Activated gamma-delta T cell treated with Interleukin-2 at 50 U/mL for 16 hours (primary cell): ENCODE measurements around the gene ATG4D.

ENCODE experiments used
- DNase-seq: peaks from one replicate; pipeline ENCODE4 v3.0.0-alpha.2; 2020

ATG4D gene

DNA sequence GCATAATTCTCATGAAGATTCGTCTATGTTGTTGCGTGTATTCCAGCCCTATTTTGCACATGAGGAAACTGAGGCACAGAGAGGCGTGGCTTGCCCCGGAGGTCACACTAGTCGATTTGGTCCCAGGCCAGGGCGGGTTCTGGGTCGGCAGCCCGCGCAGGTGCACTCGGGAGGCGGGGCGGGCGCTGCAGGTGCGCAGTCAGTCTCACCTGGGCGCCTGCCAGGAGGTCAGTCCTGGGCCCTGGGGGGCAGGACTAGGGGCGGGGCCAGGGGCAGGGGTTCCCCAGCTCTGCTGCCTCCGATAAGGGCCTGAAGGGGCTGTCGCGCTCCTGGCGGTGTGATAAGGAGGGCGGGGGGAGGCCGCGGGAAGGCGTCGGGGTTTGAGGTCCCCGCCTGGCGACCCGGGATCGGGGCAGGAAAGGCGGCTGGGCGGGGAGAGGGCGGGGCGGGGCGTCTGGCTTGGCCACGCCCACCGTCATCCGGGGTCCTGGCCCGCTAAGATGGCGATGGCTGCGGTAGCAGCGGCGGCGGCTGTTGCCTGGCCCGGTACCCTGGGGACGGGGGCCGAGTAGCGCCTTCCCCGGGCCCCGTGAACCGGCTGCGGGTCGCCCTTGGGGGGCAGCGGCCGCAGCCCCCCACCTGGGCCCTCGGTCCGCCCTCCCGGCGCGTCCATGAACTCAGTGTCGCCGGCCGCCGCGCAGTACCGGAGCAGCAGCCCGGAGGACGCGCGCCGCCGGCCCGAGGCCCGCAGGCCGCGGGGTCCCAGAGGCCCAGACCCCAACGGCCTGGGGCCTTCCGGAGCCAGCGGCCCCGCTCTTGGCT, at the start of gene ATG4D:
Gene ATG4D, plus strand, starts transcription at position 485 of the 822 bp plus-strand sequence. Its CDS starts 187 bp downstream, at position 672.
- DNase-seq, result peak; percentile 79

DNA sequence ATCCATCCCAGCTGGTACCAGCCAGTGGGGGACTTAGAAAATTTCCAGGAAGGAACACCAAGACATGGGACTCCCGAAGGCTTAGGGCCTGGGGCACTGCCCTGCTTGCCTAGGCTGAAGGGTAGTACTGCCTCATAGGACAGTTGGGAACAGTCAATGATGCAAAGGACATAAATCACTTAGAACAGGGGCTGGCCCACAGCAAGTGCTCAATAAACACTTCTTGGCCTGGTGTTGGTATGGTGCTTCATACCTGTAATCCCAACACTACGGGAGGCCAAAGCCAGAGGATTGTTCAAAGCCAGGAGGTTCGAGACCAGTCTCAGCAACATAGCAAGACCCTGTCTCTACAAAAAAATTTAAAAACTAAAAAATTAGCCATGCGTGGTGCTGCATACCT, 46.3 kb upstream of the ATG4D start:
- DNase-seq, result no peak

DNA sequence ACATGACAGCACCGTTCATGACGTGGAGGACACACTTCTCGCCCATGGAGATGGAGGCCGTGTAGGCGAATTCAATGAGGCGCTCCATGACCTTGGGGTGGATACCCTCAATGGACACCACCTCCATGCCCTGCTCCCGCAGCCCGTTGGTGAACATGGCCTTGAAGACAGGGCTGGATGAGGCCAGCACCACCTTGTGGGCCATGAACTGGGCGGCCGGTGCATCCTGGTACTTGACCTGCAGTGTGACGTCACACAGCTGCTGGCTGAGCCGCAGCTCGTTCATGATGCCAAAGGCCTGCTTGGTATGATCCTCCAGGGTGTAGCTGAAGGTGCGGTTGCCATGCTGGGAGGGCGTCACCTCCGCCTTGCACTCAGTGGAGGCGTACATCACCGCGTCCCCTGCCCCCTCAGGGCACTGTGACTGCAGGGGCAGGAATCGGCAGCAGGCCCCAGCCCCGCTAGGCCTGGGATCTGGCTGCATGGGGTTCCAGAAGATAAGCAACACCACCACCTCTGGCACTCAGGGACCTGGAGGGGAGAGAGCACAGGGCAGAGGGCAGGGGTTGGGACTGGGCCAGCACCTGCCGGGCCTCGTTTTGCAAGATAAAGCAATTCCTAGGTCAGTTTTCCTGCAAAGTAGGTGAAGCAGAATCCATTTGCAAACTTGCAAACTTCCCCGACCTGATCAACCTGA, 44.0 kb upstream of the ATG4D start:
- no peak for DNase-seq

DNA sequence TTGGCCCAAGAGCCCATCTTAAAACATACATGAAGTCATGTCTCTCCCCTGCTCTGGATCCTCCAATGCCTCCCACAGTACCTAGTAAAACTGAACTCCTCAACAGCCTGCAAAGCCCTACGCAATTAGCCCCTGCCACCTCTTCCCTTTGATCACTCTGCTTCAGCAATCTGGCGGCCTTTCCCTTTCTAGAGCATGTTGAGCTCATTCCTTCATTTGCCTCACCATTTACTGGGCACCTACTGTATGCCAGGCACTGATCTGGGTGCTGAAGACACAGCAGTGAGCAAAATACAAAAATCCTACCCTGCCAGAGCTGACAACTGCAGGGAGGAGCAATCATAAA, 43.5 kb upstream of the ATG4D start:
- DNase-seq, result no peak

DNA sequence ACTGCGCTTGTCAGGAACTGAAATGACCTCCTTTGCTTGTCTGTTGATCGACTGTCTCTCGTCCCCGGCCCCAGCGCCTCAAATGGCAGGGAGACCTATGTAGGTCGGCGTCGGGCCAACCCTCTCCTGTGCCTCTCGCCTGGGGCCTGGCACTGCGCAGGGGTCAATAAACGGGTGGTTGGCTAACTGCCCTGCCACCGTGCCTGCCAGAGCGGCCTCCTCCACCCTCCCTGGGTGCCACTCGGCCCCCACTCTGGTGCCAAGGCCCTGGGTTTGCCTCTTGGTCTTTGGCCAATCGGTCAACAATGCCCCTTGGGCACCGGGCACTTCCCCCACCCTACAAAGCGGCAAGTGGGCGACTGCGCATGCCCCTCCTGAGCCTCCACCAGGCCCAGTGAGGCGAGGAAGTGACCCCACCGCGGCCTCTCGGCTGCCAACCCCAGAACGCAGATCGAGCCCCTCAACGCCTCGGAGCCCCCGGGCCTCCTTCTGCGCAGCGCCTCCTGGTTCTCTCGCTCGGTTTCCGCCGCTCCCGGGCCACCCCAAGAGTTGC, 41.7 kb upstream of the ATG4D start:
- peak; percentile 43 for DNase-seq

DNA sequence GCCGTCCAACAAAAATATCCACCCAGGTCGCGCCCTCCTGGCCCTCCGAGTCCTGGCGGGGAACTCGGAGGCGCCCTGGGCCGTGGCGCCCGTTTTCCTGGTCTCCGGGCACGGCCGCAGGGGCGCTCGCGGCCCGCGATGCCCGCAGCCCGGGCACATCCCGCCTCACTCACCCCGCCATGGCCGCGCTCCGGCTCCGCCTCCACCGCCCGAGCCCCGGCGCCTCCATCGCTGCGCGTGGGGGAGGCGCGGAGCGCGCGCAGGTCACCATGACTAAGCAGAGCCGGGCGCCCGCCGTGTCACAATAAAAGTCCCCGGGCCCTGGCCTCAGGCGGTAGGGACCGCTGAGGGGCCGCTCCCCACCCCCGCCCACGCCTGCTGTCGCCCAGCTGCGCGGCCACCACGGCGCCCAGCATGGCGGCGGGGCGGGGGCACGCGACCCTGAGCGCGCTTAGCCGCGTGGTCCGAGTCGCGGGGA, 41.1 kb upstream of the ATG4D start:
- peak; percentile 89 for DNase-seq

DNA sequence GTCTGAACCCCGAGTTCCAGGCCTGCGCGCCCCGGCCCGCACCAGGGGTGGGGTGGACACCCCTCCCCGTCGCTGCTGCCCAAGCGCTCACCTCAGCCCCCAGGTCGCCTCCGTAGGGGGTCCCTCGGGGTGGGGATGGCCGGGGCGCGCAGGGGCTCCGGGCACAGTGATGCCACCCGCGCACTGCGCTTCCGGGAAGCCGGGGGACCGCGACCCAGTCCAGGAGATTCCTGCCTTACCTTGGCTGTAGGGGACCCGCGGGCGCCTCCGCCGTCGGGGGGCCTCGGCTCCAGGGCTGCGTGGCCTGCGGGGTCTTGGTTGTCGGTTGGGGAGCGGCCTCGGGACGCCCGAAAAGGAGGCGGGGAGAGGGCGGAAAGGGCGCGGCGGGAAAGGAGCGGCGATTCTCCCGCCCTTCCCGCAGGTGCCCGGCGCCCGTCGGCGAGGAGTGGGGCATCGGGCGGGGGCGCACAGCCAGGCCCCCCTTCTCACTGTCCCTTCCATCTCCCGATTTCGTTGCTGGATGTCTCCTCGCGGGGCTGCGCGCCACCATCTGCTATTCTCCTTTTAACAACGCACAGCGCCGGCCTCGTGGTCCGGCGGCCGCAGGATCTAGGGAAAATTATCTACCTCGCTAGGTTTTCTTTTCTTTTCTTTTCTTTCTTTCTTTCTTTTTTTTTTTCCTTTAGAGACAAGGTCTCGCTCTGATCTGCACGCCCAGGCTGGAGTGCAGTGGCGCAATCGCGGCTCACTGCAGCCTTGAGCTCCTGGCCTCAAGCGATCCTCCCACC, 40.5 kb upstream of the ATG4D start, which contains the start of gene KEAP1:
Gene KEAP1, minus strand, starts transcription at position 355 of the 788 bp plus-strand sequence. CDS start 3,323 bp downstream, outside the sequence.
- peak; percentile 30 for DNase-seq

DNA sequence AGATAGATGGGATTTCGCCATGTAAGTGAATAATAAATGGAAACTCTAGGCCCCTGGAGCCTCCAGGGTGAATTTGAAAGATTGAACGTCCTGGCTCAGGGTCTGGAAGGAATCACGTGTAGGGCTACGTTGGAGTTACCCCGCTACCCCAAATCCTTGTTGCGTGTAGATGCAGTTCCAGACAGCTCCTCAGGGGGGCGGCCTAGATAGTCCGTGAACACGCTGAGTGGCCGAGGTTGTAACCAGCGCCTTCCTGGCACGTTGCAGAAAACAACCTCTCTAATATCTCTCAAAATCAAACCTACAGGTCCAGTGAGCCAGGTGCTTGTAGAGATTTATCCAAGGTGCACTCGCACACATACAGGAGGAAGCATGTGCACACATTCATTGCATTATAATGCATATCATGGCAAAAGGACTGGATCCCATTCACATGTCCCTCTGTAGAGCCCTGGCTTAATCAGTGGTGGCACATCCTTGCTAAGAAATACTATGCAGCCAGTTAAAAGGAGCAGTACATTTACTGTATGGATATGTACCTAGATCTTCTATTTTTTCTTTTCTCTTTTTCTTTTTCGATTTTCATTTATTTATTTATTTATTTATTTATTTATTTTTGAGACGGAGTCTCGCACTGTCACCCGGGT, 38.0 kb upstream of the ATG4D start:
- DNase-seq, result peak; percentile 85

DNA sequence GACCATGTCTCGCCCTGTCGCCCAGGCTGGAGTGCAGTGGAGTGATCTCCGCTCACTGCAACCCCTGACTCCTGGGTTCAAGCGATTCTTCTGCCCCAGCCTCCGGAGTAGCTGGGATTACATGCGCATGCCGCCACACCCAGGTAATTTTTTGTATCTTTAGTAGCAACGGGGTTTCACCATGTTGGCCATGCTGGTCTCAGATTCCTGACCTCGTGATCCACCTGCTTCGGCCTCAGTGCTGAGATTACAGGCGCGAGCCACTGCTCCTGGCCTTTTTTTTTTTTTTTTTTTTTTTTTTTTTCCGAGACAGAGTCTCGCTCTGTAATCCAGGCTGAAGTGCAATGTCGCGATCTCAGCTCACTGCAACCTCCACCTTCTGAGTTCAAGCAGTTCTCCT, 35.7 kb upstream of the ATG4D start:
- DNase-seq, result no peak

DNA sequence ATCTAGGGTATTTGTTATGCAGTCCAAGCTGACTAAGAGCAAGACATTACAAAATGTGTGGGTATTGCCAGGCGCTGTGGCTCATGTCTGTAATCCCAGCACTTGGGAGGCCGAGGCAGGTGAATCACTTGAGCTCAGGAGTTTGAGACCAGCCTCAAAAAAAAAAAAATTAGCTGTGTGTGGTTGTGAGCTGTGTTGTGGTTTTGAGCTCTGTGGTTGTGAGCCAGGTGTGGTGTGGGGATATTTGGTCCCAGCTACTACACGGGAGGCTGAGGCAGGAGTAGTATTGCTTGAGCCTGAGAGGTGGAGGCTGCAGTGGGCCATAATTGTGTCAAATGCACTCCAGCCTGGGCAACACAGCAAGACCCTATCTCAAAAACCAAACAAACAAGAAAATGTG, 35.0 kb upstream of the ATG4D start:
- DNase-seq, result no peak

DNA sequence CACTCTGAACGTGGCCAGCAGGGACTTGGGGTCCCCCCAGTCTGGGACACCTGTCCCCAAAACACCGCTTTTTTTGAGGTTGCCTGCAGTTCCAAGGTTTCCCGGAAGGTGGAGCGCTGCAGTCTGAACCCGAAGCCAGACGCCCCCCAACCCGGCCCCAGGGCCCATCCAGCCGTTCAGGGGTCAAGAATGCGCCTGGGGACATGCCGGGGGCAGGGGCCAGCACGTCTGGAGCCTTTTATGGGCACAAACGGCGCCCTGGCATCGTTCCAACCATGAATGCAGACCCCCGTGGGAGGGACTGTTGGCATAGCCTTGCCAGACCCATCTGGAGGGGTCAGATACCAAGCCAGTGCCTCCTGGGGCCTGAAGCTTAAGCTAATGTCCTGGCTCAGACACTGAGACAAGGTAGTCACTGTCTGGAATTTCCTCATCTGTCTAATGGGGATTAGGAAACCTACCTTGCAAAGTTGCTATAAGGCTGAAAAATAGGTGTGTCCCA, 33.4 kb upstream of the ATG4D start:
- peak; percentile 60 for DNase-seq

DNA sequence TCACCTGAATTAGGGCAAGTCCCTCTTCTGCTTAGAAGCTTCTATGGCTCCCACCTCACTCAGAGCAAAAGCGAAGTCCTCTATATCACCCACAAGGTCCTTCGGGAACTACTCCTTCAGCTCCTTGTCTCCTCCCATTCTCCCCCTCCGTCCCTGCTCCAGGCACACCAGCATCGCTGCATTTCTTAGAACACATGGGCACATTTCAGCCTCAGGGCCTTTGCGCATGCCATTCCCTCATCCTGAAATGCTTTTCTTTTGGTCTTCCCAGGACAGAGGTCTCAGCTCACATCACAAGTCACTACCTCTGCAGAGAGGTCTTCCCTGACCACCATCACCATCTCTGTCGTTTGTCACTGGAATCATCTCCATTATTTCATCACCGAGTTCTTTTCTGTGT, 30.5 kb upstream of the ATG4D start:
- no peak for DNase-seq

DNA sequence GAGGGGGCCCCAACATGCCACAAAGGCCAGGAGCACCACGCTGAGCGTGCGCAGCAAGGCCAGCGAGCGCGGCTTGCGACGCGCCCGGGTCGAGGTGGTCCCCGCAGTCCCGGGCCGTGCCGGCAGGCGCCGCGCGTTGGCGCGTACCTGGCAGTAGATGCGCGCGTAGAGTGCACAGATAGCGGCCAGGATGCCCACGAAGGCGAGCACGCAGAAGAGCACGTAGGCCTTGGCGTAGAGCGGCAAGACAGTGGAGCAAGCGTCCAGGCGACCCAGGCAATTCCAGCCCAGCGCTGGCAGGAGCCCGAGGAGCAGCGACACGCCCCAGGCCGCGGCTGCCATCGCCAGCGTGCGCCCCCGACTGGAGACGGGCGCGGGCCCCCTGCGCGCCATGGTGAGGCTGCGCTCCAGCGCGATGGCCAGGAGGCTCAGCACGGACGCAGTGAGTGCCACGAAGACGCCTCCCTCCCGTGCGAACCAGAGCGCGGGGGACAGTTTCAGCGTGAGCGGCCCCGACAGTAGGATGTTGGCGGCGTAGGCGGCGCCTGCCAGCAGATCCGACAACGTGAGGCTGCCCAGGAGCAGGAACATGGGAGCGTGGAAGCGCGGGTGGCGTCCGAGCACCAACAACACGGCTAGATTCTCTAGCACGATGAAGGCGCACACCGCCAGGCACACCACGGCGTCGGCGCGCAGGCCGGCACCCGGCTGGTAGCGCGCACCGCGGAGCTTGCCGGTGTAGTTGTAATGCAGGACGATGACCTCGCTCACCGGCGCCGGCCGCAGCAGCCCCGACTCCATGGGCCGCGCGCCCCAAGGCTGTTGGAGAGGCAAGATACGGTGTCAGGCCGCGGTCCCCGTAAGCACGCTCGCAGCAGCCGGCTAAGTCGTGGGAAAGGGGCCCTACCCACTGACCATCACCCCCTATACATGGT, 29.2 kb upstream of the ATG4D start:
- peak; percentile 55 for DNase-seq

DNA sequence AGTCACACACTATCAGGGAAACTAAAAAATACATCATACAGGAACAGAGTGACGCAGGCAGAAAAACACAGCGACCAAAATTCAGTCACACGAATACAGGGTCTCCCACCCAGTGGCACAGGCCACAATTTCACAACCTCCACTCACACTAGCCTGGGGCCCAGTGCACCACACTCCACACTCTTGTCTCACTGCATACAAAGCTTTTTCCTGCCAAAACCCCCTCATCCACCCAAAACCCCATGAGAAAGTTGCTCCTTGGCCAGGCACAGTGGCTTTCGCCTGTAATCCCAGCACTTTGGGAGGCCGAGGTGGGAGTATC, 27.7 kb upstream of the ATG4D start:
- peak; percentile 36 for DNase-seq

DNA sequence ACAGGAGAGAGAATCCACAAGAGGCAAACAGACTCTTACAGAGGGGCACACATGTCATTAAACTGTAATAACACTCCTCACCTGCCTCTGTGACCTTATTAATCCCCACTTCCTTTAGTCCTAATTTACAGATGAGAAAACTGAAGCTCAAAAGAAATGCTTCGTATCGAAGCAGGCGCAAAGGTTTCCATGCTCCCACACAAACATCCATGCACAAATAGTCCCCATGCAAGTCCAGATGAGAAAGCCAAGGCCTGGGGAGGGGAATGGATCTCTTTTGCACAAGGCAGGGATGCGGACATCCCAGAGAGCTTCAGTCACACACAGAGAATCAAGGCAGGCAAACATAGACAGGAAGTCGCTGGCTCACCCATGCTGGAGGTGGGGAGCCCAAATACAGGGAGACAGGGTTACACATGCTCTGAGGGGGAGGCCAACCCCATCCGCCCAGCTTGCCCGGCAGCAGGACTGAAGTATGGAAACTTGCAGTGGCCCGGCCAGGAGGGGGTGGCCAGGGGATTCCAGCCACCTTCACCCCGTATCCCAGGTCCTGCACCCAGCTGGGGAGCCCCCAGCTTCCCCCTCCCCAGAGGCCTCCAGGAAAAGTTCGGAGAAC, 26.9 kb upstream of the ATG4D start:
- DNase-seq, result no peak

DNA sequence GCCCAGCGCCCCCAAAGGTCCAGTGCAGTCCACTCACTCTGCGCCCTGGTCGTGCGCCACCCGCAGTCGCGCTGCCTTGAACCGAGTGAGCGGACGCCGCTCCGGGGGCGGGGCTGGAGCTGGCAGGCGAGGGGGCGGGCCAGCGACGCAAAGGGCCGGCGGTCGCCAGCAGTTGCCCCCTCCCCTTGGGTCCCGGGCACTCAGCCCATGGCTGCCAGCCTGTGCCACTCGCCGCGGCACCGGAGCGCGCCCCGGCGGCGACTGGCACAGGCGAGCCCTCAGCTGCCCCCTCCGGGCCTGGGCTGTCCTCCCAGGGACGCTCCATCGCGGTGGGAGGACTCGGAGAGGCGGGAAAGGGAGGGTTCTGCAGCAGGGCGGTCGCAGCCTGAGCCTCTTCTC, 26.3 kb upstream of the ATG4D start, which contains the start of gene S1PR5:
Gene S1PR5, minus strand, starts transcription at position 87 of the 399 bp plus-strand sequence. CDS start 2,436 bp downstream, outside the sequence.
- DNase-seq, result no peak

DNA sequence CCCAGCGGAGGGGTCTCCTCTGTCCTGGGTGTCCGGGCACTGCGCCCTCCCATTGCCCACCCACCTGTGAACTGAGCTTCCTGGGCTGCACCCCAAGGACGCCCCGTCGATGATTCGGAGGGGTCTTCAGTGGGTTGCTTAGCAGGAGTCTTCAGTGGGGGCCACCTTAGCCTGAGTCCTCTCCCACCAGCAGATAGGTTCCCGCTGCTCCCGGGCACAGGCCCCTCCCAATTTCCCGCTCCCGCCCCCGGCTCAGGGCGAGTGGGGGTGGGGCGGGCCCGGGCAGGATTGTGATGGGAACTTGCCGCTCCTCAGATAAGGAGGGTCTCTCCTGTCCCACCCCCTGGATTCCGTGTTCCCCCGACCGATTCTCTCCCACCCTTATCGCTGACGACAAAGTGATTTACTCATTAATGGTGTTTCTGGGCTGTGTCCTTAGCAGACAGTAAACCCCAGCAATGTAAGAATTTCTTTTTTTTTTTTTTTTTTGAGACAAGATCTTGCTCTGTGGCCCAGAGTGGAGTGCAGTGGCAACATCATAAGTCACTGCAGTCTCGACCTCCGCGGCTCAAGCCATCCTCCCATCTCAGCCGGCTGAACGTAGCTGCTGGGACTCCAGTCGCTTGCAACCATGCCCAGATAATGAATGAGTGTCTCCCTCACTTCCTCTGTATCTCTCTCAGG, 25.8 kb upstream of the ATG4D start:
- DNase-seq, result no peak

DNA sequence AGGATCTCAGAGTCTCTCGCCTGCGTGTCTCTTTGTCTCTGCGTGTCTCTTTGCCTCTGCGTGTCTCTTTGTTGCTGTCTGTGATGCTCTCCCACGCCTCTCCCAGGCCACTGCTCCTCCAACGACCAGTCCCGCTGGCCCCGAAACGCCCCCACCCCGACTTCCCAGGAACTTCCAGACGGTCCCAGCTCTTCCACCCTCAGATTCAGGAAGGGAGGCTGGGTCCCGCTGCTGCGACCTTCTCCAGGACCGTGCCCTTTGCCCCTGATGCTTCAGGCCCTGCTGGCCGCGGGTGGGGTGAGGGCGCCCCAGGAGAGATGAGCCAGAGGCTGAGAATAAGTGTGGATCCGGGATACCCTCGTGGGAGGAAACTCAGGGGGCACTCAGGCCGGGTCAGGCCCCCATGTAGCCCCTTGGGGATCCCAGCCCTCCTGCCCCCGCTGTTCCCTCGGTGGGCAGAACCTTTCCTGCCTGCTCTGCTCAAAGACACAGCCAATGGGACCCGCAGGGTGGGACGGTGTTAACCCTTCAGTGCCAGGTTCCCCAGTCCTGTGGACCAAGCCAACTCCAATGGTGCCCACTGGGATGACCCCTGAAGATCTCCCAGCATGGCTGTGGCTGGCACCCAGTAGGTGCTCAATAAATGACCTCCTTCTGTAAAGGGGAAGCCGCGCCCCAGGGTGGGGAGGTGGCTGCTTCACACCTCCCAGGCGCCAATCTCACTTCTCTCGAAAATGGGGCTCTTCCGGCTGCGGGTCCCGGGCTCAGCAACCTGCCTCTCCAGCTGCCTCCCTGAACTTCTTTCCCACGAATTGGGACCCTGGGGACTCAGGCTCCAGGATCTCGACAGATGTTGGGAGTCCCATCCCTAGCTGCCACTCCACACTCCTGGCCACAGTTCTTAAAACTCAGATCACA, 25.0 kb upstream of the ATG4D start:
- DNase-seq, result peak; percentile 35

DNA sequence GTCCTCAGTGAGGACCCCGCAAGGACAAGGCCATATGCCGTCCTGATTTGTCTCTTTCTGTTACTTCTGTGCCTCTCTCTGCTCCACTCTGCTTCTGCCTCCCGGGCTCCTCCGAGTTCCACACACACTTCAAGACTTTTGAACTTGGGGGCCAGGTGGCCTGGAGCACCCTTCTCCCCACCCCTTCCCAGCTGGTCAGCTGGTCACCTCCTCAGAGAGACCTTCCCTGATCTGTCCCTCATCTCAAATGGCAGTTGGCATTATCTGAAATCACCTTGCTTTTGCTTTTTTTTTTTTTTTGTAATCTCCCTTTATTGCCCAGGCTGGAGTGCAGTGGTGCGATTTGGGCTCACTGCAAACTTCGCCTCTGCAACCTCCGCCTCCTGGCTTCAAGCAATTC, 24.3 kb upstream of the ATG4D start:
- DNase-seq, result no peak
